GM12891 (cell line): Measurements from ENCODE around the gene ELOVL2.

Experiments
- POLR2A ChIP-seq: IDR thresholded peaks from 2 replicates; pipeline ENCODE4 v1.6.1; 2011; ENCODE audit warnings: low read depth, low read length, control low read depth
- POLR2AphosphoS5 ChIP-seq: IDR thresholded peaks from 2 replicates; pipeline ENCODE4 v1.6.1; 2011; ENCODE audit warnings: low read depth, low read length, control low read depth
- SPI1 ChIP-seq: IDR thresholded peaks from 2 replicates; pipeline ENCODE4 v1.6.1; 2011; ENCODE audit warnings: low read depth, low read length, control low read depth

DNA sequence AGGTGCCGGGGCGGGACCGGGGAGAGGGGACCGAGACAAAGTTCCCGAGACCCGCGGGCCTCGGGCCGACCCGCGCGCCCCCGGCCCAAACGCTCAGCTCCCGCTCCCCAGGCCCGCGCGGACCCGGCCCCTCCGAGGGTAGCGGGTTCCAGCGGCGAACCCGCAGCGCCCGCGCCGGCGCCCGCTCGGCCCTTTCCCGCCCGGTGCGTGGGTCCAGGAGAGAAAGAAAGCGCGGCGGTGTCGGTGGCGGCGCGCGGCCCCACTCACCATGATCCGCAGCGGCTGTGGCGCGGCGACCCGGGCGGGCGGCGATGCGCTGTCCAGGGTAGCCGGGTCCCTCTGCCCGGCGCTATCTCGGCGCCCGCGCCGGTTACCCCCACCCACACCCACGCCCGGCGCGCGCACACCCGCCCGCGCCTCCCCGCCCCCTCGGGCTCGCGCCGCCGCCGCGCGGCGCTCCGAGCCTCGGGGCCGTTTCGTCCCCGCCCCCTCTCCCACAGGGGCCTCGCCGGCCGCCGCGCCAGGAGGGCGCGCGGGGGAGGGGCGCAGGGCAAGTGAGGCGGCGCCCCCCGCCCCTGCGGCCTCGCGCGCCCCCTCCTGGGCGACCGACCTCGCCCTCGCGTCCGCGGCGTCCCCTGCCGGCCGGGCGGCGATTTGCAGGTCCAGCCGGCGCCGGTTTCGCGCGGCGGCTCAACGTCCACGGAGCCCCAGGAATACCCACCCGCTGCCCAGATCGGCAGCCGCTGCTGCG is at the start of gene ELOVL2:
- TF ChIP-seq SPI1 (no peak), POLR2A (no peak), POLR2AphosphoS5 (no peak)
